GM21423 (cell line): Measurements from ENCODE around the gene LAPTM5.

ENCODE experiments used
- ATAC-seq: cut with Tn5 transposase; IDR thresholded peaks from one replicate; pipeline ENCODE4 v1.9.1; 2021; ENCODE audit warnings: mild to moderate bottlenecking, moderate library complexity; ENCODE audit not compliant: unreplicated experiment

Gene LAPTM5

GRCh38 chr1:30758121-30758688 lies 631 bp upstream of the LAPTM5 start:
- no peak for ATAC-seq

- ATAC-seq: no peak
These were observed 826 bp downstream of the LAPTM5 start for GRCh38 chr1:30756545-30757351.

- no peak for ATAC-seq
These were observed 1.4 kb downstream of the LAPTM5 start for GRCh38 chr1:30756206-30756544.

- ATAC-seq: no peak
These were observed 1.8 kb downstream of the LAPTM5 start for GRCh38 chr1:30755746-30756145.

- ATAC-seq: no peak
These were observed 2.2 kb downstream of the LAPTM5 start for GRCh38 chr1:30755334-30755733.

GRCh38 chr1:30754684-30755171 lies 2.8 kb downstream of the LAPTM5 start:
- peak; percentile 44 for ATAC-seq

- no peak for ATAC-seq
These were observed 3.9 kb downstream of the LAPTM5 start for GRCh38 chr1:30753660-30754123.

GRCh38 chr1:30753118-30753517 lies 4.5 kb downstream of the LAPTM5 start:
- no peak for ATAC-seq

GRCh38 chr1:30752651-30752908 lies 5.0 kb downstream of the LAPTM5 start:
- no peak for ATAC-seq

- ATAC-seq: no peak
These were observed 5.5 kb downstream of the LAPTM5 start for GRCh38 chr1:30751830-30752650.

GRCh38 chr1:30750731-30751291 lies 6.8 kb downstream of the LAPTM5 start:
- peak; percentile 20 for ATAC-seq

GRCh38 chr1:30749691-30750583 lies 7.6 kb downstream of the LAPTM5 start:
- ATAC-seq: no peak

GRCh38 chr1:30748699-30749401 lies 8.7 kb downstream of the LAPTM5 start:
- ATAC-seq: no peak

- no peak for ATAC-seq
These were observed 9.4 kb downstream of the LAPTM5 start for GRCh38 chr1:30748098-30748698.

- no peak for ATAC-seq
These were observed 10.3 kb downstream of the LAPTM5 start for GRCh38 chr1:30747033-30748008.

- no peak for ATAC-seq
These were observed 11.2 kb downstream of the LAPTM5 start for GRCh38 chr1:30746212-30747032.

GRCh38 chr1:30745834-30746208 lies 11.8 kb downstream of the LAPTM5 start:
- ATAC-seq: no peak
